HPDE6-E6E7 (cell line): ENCODE data around the gene PATE1.
"Not testable (repeated sequence)": the region's sequence is repeated elsewhere in the genome, so short reads cannot be mapped to it uniquely, and the experiment has no call there.

Source experiments
- DNase-seq: peaks from one replicate; pipeline ENCODE4 v3.0.0; 2011; ENCODE audit warnings: missing footprints; ENCODE audit errors: extremely low spot score

Gene PATE1

GRCh38 chr11:125745979-125746378, at the start of gene PATE1:
PATE1 (plus strand) TSS chr11:125746279; CDS start chr11:125746305, 26 bp downstream.
- DNase-seq: no peak

GRCh38 chr11:125701018-125701610, 45.0 kb upstream of the PATE1 start:
- no peak for DNase-seq

GRCh38 chr11:125701858-125702621, 44.0 kb upstream of the PATE1 start:
- no peak for DNase-seq

GRCh38 chr11:125704686-125705085, 41.4 kb upstream of the PATE1 start:
- not testable (repeated sequence) for DNase-seq

GRCh38 chr11:125720781-125721180, 25.3 kb upstream of the PATE1 start:
- DNase-seq: no peak

- DNase-seq: no peak
These were observed 22.0 kb upstream of the PATE1 start for GRCh38 chr11:125724125-125724524.

- DNase-seq: no peak
These were observed 17.1 kb upstream of the PATE1 start for GRCh38 chr11:125728969-125729368.

- no peak for DNase-seq
These were observed 5.5 kb upstream of the PATE1 start for GRCh38 chr11:125740617-125741016.

GRCh38 chr11:125743681-125744080, 2.4 kb upstream of the PATE1 start:
- no peak for DNase-seq

GRCh38 chr11:125750629-125751028, 4.5 kb downstream of the PATE1 start:
- no peak for DNase-seq

- no peak for DNase-seq
These were observed 10.0 kb downstream of the PATE1 start for GRCh38 chr11:125756050-125756449.

GRCh38 chr11:125762445-125762844, 16.4 kb downstream of the PATE1 start:
- DNase-seq: no peak

- DNase-seq: no peak
These were observed 17.4 kb downstream of the PATE1 start for GRCh38 chr11:125763483-125763882.

- no peak for DNase-seq
These were observed 20.2 kb downstream of the PATE1 start for GRCh38 chr11:125766251-125766650.

- DNase-seq: no peak
These were observed 22.4 kb downstream of the PATE1 start for GRCh38 chr11:125768336-125769046.

- no peak for DNase-seq
These were observed 24.5 kb downstream of the PATE1 start for GRCh38 chr11:125770583-125770982.

GRCh38 chr11:125772834-125773505, 26.9 kb downstream of the PATE1 start:
- DNase-seq: no peak

GRCh38 chr11:125773516-125773915, 27.4 kb downstream of the PATE1 start:
- DNase-seq: no peak

- no peak for DNase-seq
These were observed 31.2 kb downstream of the PATE1 start for GRCh38 chr11:125777309-125777708.

GRCh38 chr11:125778728-125779127, 32.6 kb downstream of the PATE1 start, which contains the start of gene PATE2:
PATE2 (minus strand) TSS chr11:125778828; CDS start chr11:125778773, 55 bp downstream.
- no peak for DNase-seq

- no peak for DNase-seq
These were observed 38.6 kb downstream of the PATE1 start for GRCh38 chr11:125784678-125785077.

GRCh38 chr11:125787827-125788226, 41.7 kb downstream of the PATE1 start, which contains the start of gene PATE3:
PATE3 (plus strand) TSS chr11:125788127; CDS start chr11:125788152, 25 bp downstream.
- DNase-seq: no peak
